D721Med (cell line): ENCODE data around the gene RAB29.

Experiments
- DNase-seq: peaks from one replicate; pipeline ENCODE4 v3.0.0; 2011; ENCODE audit warnings: low spot score; ENCODE audit not compliant: insufficient read length
- FAIRE-seq: peaks from 2 replicates; lab custom pipeline; 2011; peaks lifted over from hg19 to GRCh38; lab: Jason Lieb, UNC
- CTCF ChIP-seq: IDR thresholded peaks from 2 replicates; pipeline ENCODE4 v1.5.1; 2012; ENCODE audit warnings: mild to moderate bottlenecking, control low read depth; ENCODE audit not compliant: insufficient read depth; ENCODE audit errors: missing control alignments

The RAB29 gene

DNA sequence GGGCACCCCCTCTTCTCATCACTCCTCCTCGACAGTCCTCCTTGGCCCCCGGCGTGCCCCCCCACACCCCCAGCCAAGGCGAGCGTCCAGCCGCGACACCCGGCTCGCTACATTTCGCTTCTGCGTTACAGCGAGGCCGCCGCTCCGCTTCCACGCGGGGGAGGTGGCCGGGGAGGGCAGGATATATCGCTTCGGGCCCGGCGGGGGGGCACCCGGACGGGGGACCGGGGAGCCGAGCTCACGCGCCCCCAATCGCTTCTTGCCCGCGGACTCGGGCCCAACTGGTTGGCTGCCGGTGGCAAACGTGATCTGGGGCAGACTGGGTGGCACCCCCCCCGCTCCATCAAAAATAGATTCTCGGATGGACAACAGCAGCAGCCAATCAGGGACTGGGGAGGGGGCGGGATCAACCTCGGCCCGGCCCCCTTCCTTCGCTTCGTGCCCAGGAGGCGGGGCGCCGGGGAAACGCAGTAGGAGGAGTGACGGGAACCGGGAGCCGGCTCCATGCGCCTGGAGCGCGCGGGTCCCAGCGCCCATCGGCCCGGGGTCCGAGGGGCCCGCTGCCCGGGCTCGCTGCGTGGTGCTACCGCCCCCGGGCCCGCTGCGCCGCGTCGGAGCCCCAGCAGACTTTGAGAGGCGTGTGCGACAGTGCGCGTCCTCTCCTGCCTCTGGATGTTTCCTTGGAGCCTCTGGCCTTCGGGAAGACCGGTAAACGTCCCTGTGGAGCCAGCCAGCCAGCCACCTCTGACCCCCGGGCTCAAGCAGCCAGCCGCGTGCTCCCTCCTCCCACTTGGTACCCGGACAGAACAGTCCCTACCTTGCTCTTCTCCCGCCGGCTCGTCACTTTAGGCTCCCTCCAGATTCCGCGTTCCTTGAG is 37.8 kb upstream of the RAB29 start, which contains the start of gene SLC41A1:
Gene SLC41A1 (minus strand): TSS at position 321 of the 877 bp plus-strand sequence. CDS start 2,757 bp downstream, outside the sequence.
- DNase-seq (peak; percentile 99), FAIRE-seq (no peak)
- TF ChIP-seq CTCF = no peak

GRCh38 chr1:205812271-205812877 is 37.1 kb upstream of the RAB29 start:
- FAIRE-seq (no peak), DNase-seq (no peak)
- TF ChIP-seq CTCF = no peak

DNA sequence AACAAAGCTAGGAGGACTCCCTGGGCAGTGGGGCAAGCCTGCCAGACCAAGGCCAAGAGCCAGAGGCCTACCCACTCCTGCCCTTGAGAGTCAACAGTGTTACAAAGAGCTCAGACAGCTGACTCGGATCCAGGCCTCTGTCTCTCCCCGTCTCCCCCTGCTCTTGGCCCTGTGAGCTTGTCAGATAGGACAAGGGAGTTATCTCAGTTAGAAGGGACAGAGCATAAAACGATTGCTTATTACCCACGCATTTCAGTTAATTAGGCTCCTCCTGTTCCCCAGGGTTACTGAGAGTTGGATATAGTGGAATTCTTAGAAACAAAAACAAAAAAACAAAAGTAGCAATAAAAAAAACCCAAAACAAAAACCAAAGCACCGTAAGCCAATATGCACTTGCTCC is 36.4 kb upstream of the RAB29 start:
- DNase-seq (no peak), FAIRE-seq (no peak)
- no peak for TF ChIP-seq CTCF

DNA sequence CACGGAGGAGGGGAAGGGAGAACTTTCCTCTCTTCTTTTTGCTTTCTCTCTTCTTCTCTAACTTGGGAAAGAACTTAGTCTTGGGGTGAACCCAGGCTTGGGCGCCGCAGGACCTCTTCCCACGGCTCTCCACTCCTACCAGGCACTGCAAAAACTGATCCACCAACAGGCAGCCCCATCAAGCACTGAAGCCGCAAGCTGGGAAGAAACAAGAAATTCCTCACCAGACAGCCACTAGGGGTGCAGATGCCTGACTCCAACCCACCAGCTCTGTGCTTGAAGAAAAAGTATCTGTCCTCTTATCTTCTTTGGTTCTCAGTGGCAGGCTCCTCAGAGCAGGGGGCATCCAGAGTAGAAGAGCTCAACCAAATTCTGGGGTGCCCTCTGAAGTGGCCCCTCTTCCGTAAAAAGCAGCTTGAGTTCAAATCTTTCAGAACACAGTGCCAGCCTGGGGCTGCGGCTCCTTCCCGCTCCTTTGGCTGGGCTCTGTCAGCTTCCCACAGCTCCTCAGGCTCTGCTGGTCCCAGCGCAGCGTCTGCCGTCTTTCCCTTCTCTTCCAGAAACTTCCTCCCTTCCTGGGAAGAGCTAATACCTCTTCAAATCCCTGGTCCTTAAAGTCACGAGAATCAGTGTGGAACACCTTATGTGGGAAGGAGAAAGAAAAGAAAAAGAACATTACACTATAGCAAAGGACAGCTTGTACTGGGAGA is 35.3 kb upstream of the RAB29 start:
- DNase-seq = no peak
- peak; percentile 8 for TF ChIP-seq CTCF
- no peak for FAIRE-seq

DNA sequence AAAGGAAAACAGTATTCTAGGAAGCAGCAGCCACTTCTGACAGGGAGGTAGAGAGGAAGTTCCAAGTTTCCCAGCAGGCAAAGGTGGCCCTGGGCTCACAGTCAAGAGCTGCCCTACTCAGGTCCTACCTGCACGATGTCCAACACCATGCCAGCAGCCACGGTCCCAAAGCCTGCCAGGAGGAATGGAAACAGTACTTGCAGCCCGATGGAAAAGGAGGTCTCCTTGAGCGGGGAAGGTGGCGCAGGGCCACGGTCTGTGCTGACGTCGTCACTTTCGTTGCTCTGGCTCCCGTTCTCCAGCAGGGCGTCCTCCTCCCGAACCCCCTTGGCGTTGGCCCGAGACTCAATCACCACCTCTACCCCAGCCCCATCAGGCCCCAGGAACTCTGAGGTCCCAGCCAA is 34.7 kb upstream of the RAB29 start:
- TF ChIP-seq CTCF = no peak
- FAIRE-seq = no peak
- no peak for DNase-seq

DNA sequence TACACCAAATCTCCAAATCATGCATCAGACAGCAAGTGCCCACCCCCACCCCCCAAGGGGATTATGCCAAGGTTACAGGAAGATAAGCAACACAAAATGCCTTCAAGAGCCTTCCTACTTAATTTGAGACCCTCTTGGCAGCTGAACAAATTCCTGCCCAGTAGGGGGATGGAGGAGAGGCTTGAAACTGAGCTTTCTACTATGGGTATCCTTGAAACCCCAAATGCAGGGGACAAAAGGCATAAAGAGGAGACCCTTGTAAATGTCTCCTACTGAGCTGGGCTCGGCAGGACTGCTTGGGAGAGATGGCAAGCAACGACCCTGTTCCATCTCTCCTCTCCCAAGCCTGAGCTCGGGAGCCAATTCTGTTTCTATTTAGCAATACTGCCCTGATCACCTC is 34.2 kb upstream of the RAB29 start:
- no peak for TF ChIP-seq CTCF
- DNase-seq (no peak), FAIRE-seq (no peak)
